Endothelial cell of umbilical vein (primary cell): ENCODE measurements around the gene UGT2A1. TPM values are rescaled to one million over a fixed set of nuclear protein-coding genes. Genes with fewer than 3 reads are reported as not detected.
A peak's percentile ranks its signal among the peaks of the same experiment; 100 is the strongest.

Experiments
- BruUV-seq: library from RNA; stranded (reverse); fragments of 400-500 nt; replicated peaks from 2 replicates; lab custom pipeline; 2021; lab: Mats Ljungman, UMichigan
- CTCF ChIA-PET: fragments of 300-600, 350-600 bp; sonication (Branson Sonifier 250); formaldehyde crosslinking; loops from one replicate; lab custom pipeline; 2021; ENCODE audit warnings: antibody characterized with exemption, inconsistent platforms; lab: Charles Lee
- POLR2A ChIA-PET: fragments of 300-600, 350-600 bp; sonication (Branson Sonifier 250); formaldehyde crosslinking; loops from one replicate; lab custom pipeline; 2021; ENCODE audit warnings: antibody characterized with exemption, inconsistent platforms; lab: Charles Lee
- DNase-seq: peaks from one replicate; pipeline ENCODE4 v3.0.0-alpha.2; 2011; ENCODE audit warnings: low read depth, low spot score
- FAIRE-seq: peaks from 2 replicates; lab custom pipeline; 2011; peaks lifted over from hg19 to GRCh38; lab: Jason Lieb, UNC
- H2AFZ ChIP-seq: 2 replicates; pipeline ENCODE4 v1.6.0; 2012; ENCODE audit warnings: low read depth, low read length, control low read depth, inconsistent platforms
- H3K27ac ChIP-seq: 2 replicates; pipeline ENCODE4 v1.5.1; 2011; ENCODE audit warnings: low read depth, mild to moderate bottlenecking, control low read depth, low read length, moderate library complexity; ENCODE audit not compliant: insufficient read depth
- H3K27me3 ChIP-seq, 2 experiments: 2 replicates each; pipeline versions ENCODE4 v1.6.0 to v1.6.1; 2011; ENCODE audit warnings: low read length in 2 of 2, mixed read lengths in 1 of 2; ENCODE audit not compliant: control insufficient read depth in 2 of 2, insufficient read depth in 2 of 2
- H3K36me3 ChIP-seq, 2 experiments: 2 replicates in 1 of 2; 3 replicates in 1 of 2; pipeline ENCODE4 v1.5.1; 2011; ENCODE audit warnings: low read length in 2 of 2, mild to moderate bottlenecking in 1 of 2, moderate library complexity in 1 of 2; ENCODE audit not compliant: control insufficient read depth in 2 of 2, insufficient read depth in 2 of 2; ENCODE audit errors: extremely low read depth in 1 of 2
- H3K4me1 ChIP-seq: 3 replicates; pipeline ENCODE4 v1.5.1; 2011; ENCODE audit warnings: mild to moderate bottlenecking, low read length; ENCODE audit not compliant: control insufficient read depth, insufficient read depth; ENCODE audit errors: extremely low read depth
- H3K4me2 ChIP-seq: 2 replicates; pipeline ENCODE4 v1.6.1; 2011; ENCODE audit warnings: low read length, control low read depth, mixed read lengths; ENCODE audit not compliant: insufficient read depth
- H3K4me3 ChIP-seq, 3 experiments: fragments of 200-600 bp in 1 of 3; sonication (generic), shearing (Covaris generic) in 1 of 3; replicated peaks in 1 of 3; 2 replicates each; pipeline ENCODE4 v1.5.1; 2011 to 2016; ENCODE audit warnings: control low read depth in 3 of 3, low read length in 3 of 3, mild to moderate bottlenecking in 2 of 3, inconsistent platforms in 1 of 3, low read depth in 1 of 3, moderate library complexity in 1 of 3; ENCODE audit not compliant: insufficient read depth in 1 of 3
- H3K79me2 ChIP-seq: 2 replicates; pipeline ENCODE4 v1.6.0; 2012; ENCODE audit warnings: low read length, inconsistent platforms; ENCODE audit not compliant: control insufficient read depth, insufficient read depth
- H3K9ac ChIP-seq: replicated peaks from 2 replicates; pipeline ENCODE3; 2011; ENCODE audit warnings: low read length, control low read depth; ENCODE audit not compliant: insufficient read depth; ENCODE audit errors: extremely low read depth
- H3K9me1 ChIP-seq: replicated peaks from 3 replicates; pipeline ENCODE4 v1.6.0; 2011; ENCODE audit warnings: mild to moderate bottlenecking, low read length; ENCODE audit not compliant: control insufficient read depth, insufficient read depth; ENCODE audit errors: extremely low read depth
- H3K9me3 ChIP-seq: replicated peaks from 2 replicates; pipeline ENCODE4 v1.5.1; 2012; ENCODE audit warnings: low read length, inconsistent platforms; ENCODE audit not compliant: control insufficient read depth, insufficient read depth
- H4K20me1 ChIP-seq: replicated peaks from 2 replicates; pipeline ENCODE3; 2011; ENCODE audit warnings: mild to moderate bottlenecking, low read length; ENCODE audit not compliant: control insufficient read depth, insufficient read depth; ENCODE audit errors: extremely low read depth
- EZH2 ChIP-seq: IDR thresholded peaks from 2 replicates; pipeline ENCODE4 v1.6.1; 2012; ENCODE audit warnings: borderline replicate concordance, low read depth, mild to moderate bottlenecking, moderate library complexity, low read length, inconsistent platforms; ENCODE audit not compliant: severe bottlenecking
- FOS ChIP-seq: IDR thresholded peaks from 2 replicates; pipeline ENCODE4 v1.6.1; 2011; ENCODE audit warnings: mild to moderate bottlenecking, low read length, moderate library complexity, borderline replicate concordance; ENCODE audit not compliant: insufficient read depth
- GATA2 ChIP-seq: IDR thresholded peaks from 2 replicates; pipeline ENCODE4 v1.7.0; 2011; ENCODE audit warnings: low read depth, mild to moderate bottlenecking, moderate library complexity, mixed read lengths, low read length; ENCODE audit not compliant: insufficient read length, insufficient read depth
- JUN ChIP-seq: IDR thresholded peaks from 2 replicates; pipeline ENCODE4 v1.6.1; 2011; ENCODE audit warnings: borderline replicate concordance, low read depth; ENCODE audit not compliant: insufficient read length, insufficient read depth
- MYC ChIP-seq: IDR thresholded peaks from one replicate; pipeline ENCODE4 v1.6.1; 2011; ENCODE audit warnings: mild to moderate bottlenecking, low read depth, low read length
- POLR2A ChIP-seq: IDR thresholded peaks from 2 replicates; pipeline ENCODE4 v1.6.1; 2012; ENCODE audit warnings: low read depth, mild to moderate bottlenecking, control low read depth, low read length
- POLR2AphosphoS5 ChIP-seq: IDR thresholded peaks from 2 replicates; pipeline ENCODE4 v1.6.1; 2012; ENCODE audit warnings: low read depth, mild to moderate bottlenecking, control low read depth, low read length, moderate library complexity; ENCODE audit not compliant: insufficient read depth
- dilution Hi-C: fragments of 300-500 bp; cut with MboI; formaldehyde crosslinking; loops from one replicate; pipeline ENCODE4 v1.15.0; 2019; ENCODE audit warnings: low sequenced_read_pairs; ENCODE audit not compliant: extremely low pct_ligation_motif_present
- intact Hi-C: fragments of 100-400 bp; cut with micrococcal nuclease; formaldehyde crosslinking; loops from one replicate; pipeline ENCODE4 v1.10.0; 2022
- polyA plus RNA-seq, 4 experiments: library from polyadenylated mRNA; depleted of rRNA in 3 of 4; stranded (reverse) in 3 of 4; unstranded in 1 of 4; fragments of >200 nt; gene quantifications; 2 replicates each; pipeline versions ENCODE4 v1.2.1 to v1.2.3, GENCODE V29; 2011 to 2012; ENCODE audit warnings: missing spikeins in 1 of 4
- total RNA-seq: library from RNA; stranded (reverse); gene quantifications from 2 replicates; pipeline ENCODE4 v1.2.3, GENCODE V29; 2021
- TF ChIP-seq, protein P1 (sequence below), 2 donors: IDR thresholded peaks; 1 replicate in 1 of 2; 2 replicates in 1 of 2; pipeline ENCODE4 v1.5.1; 2011; ENCODE audit warnings: low read length in 2 of 2, mild to moderate bottlenecking in 2 of 2, moderate library complexity in 2 of 2, control low read depth in 1 of 2, inconsistent platforms in 1 of 2, low read depth in 1 of 2; ENCODE audit not compliant: insufficient read depth in 1 of 2; ENCODE audit errors: extremely low read depth in 1 of 2
- TF ChIP-seq, protein P2 (sequence below): IDR thresholded peaks from 2 replicates; pipeline ENCODE4 v1.6.1; 2011; ENCODE audit not compliant: insufficient read depth, insufficient read length

Gene UGT2A1
- total and polyA plus RNA-seq, 2 donors (not counting 3 experiments of a cell fraction or from before 2014, with no cell fraction given) = 0.04 TPM; not detected in 1

DNA sequence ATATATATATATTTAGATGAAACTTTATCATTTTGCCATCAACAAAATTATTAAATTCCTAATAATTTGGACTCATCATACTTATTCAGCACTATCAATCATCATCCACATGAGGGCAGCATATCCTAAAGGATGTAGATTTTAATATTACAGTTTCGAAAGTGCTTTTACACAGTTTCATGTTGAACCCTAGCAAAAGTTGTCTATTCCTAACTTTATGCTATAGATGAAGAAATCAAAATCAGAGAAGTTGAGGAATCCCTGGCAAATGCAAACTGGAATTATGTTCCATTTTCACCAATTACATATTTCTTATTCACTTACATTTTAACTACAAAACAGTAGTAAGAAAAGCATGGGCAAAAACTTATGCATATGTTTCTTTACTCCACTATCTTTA is 36.6 kb upstream of the UGT2A1 start:
- no peaks in the 10 kb centered on the region for H3K79me2 ChIP-seq
- DNase-seq (peak; percentile 72), FAIRE-seq (no peak)
- H3K27ac ChIP-seq = peak overlapping the region; percentile 48
- H3K9me3 ChIP-seq = no peaks in the 10 kb centered on the region
- peaks cover 9% of the 10 kb centered on the region for H3K4me1 ChIP-seq
- no peaks in the 10 kb centered on the region for H3K36me3 ChIP-seq
- peak overlapping the region; percentile 45 for H2AFZ ChIP-seq
- dilution Hi-C loops (no loop called here), intact Hi-C loops (loop anchor here (1.0 to 2.0 kb wide), 7 partner anchors 29 to 816 kb away; partner anchors contain the start of gene SULT1B1)
- H4K20me1 ChIP-seq = no peaks in the 10 kb centered on the region
- no peaks in the 10 kb centered on the region for H3K27me3 ChIP-seq
- CTCF ChIA-PET = interaction anchor here (0.7 to 2.2 kb wide), 33 partner anchors 8 to 870 kb away, joined by 3 to 105 read pairs (median 5); no protein-coding TSS in a partner anchor
- peak overlapping the region; percentile 9 for H3K9ac ChIP-seq
- POLR2A ChIA-PET = no interaction called here
- no peak overlapping the region for H3K4me3 ChIP-seq
- no peaks in the 10 kb centered on the region for H3K9me1 ChIP-seq
- BruUV-seq = no TSS peak
- TF ChIP-seq FOS = no peak
- TF ChIP-seq, protein P1, sequence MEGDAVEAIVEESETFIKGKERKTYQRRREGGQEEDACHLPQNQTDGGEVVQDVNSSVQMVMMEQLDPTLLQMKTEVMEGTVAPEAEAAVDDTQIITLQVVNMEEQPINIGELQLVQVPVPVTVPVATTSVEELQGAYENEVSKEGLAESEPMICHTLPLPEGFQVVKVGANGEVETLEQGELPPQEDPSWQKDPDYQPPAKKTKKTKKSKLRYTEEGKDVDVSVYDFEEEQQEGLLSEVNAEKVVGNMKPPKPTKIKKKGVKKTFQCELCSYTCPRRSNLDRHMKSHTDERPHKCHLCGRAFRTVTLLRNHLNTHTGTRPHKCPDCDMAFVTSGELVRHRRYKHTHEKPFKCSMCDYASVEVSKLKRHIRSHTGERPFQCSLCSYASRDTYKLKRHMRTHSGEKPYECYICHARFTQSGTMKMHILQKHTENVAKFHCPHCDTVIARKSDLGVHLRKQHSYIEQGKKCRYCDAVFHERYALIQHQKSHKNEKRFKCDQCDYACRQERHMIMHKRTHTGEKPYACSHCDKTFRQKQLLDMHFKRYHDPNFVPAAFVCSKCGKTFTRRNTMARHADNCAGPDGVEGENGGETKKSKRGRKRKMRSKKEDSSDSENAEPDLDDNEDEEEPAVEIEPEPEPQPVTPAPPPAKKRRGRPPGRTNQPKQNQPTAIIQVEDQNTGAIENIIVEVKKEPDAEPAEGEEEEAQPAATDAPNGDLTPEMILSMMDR (IDR thresholded peaks at IDR 0.05; ENCODE audit: extremely low read depth in 1 of 2, insufficient read depth in 1 of 2, low read depth in 1 of 2, low read length in 2 of 2) = peak in 1 of 2 donors; percentile 31
- peak overlapping the region; percentile 55 for H3K4me2 ChIP-seq

DNA sequence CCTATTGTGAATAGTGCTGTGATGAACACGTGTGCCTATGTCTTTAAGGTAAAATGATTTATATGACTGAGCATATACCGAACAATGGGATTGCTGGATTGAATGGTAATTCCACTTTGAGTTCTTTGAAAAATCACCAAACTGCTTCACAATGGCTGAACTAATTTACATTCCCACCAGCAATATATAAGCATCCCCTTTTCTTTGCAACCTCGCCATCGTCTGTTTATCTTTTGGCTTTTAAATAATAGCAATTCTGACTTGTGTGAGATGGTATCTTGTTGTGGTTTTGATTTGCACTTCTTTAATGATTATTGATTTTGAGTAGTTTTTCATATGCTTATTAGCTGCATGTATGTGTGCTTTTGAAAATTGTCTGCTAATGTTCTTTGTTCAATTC is 31.8 kb upstream of the UGT2A1 start:
- TF ChIP-seq MYC = no peak
- no peak for TF ChIP-seq JUN
- no peak for TF ChIP-seq POLR2A
- no peak for TF ChIP-seq GATA2
- no peak for TF ChIP-seq FOS
- TF ChIP-seq, protein P2, sequence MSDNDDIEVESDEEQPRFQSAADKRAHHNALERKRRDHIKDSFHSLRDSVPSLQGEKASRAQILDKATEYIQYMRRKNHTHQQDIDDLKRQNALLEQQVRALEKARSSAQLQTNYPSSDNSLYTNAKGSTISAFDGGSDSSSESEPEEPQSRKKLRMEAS = no peak
- TF ChIP-seq EZH2 = no peak
- TF ChIP-seq, protein P1 (IDR thresholded peaks at IDR 0.05; ENCODE audit: extremely low read depth in 1 of 2, insufficient read depth in 1 of 2, low read depth in 1 of 2, low read length in 2 of 2) = no peak
- no peak for TF ChIP-seq POLR2AphosphoS5
- H3K27ac ChIP-seq = no peak overlapping the region
- peaks cover 2% of the 10 kb centered on the region for H3K4me1 ChIP-seq
- H4K20me1 ChIP-seq = no peaks in the 10 kb centered on the region
- no peaks in the 10 kb centered on the region for H3K9me3 ChIP-seq
- no peaks in the 10 kb centered on the region for H3K36me3 ChIP-seq
- dilution Hi-C loops = no loop called here
- CTCF ChIA-PET = interaction anchor here (1.0 kb wide), 1 partner anchor 499 kb away, joined by 3 read pairs; no protein-coding TSS in a partner anchor
- FAIRE-seq = no peak
- no peak overlapping the region for H3K9ac ChIP-seq
- H3K27me3 ChIP-seq = no peaks in the 10 kb centered on the region
- H3K9me1 ChIP-seq = no peaks in the 10 kb centered on the region
- H3K79me2 ChIP-seq = no peaks in the 10 kb centered on the region
- no peak overlapping the region for H2AFZ ChIP-seq
- POLR2A ChIA-PET = no interaction called here
- H3K4me2 ChIP-seq = no peak overlapping the region
- DNase-seq = no peak
- no TSS peak for BruUV-seq
- H3K4me3 ChIP-seq = no peak overlapping the region
- intact Hi-C loops = no loop called here
